Ecto neural progenitor cell (in vitro differentiated cells): Measurements from ENCODE around the gene SOWAHB.

Experiments
- DNase-seq: peaks from one replicate; pipeline ENCODE4 v3.0.0-alpha.2; 2018; ENCODE audit warnings: low spot score

The SOWAHB gene

GRCh38 chr4:76850010-76850441, 47.9 kb downstream of the SOWAHB start:
- no peak for DNase-seq
